Effector memory CD4-positive, alpha-beta T cell (primary cell): Measurements from ENCODE around the gene COL23A1.
"Not testable (repeated sequence)": the region's sequence is repeated elsewhere in the genome, so short reads cannot be mapped to it uniquely, and the experiment has no call there.

Source experiments
- DNase-seq, 3 donors: peaks; one replicate each; pipeline ENCODE4 v3.0.0-alpha.2; 2020
- H3K27ac ChIP-seq: 2 replicates; pipeline ENCODE4 v1.7.0; 2013; ENCODE audit warnings: mild to moderate bottlenecking, low read length, moderate library complexity; ENCODE audit not compliant: insufficient read depth, poor library complexity, severe bottlenecking
- H3K27me3 ChIP-seq: replicated peaks from 2 replicates; pipeline ENCODE4 v1.7.0; 2013; ENCODE audit warnings: mild to moderate bottlenecking, low read length; ENCODE audit not compliant: insufficient read depth, control insufficient read depth, poor library complexity, severe bottlenecking
- H3K36me3 ChIP-seq: 2 replicates; pipeline ENCODE4 v1.7.0; 2013; ENCODE audit warnings: mild to moderate bottlenecking, low read length, moderate library complexity; ENCODE audit not compliant: control insufficient read depth, insufficient read depth
- H3K4me1 ChIP-seq: 2 replicates; pipeline ENCODE4 v1.7.0; 2013; ENCODE audit warnings: low read length, mild to moderate bottlenecking; ENCODE audit not compliant: control insufficient read depth, insufficient read depth, poor library complexity, severe bottlenecking
- H3K4me3 ChIP-seq: 2 replicates; pipeline ENCODE4 v1.7.0; 2013; ENCODE audit warnings: low read length, low read depth, mild to moderate bottlenecking; ENCODE audit not compliant: insufficient read depth, poor library complexity, severe bottlenecking
- H3K9me3 ChIP-seq: 2 replicates; pipeline ENCODE4 v1.7.0; 2013; ENCODE audit warnings: mild to moderate bottlenecking, low read length, moderate library complexity; ENCODE audit not compliant: control insufficient read depth

Gene COL23A1

DNA sequence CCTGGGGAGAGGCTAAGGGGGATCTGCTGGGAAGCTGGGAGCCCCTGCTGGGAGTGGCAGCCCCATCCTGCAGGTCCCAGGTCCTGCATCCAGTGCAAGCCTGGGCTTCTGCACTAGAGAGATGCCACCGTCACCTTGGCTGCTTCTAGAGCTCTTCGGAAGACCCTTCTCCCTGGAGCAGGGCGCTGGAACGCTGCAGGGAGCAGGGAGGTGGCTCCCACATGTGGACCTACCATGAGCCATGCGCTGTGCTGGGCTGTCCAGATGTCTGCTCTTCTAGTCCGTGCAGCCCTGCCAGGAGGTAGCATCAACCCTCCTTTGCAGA lies 266.7 kb downstream of the COL23A1 start:
- no peak for DNase-seq
- no peaks in the 10 kb centered on the region for H3K27me3 ChIP-seq
- no peaks in the 10 kb centered on the region for H3K36me3 ChIP-seq
- H3K27ac ChIP-seq = no peak overlapping the region
- no peak overlapping the region for H3K4me3 ChIP-seq
- no peaks in the 10 kb centered on the region for H3K9me3 ChIP-seq
- H3K4me1 ChIP-seq = no peaks in the 10 kb centered on the region

DNA sequence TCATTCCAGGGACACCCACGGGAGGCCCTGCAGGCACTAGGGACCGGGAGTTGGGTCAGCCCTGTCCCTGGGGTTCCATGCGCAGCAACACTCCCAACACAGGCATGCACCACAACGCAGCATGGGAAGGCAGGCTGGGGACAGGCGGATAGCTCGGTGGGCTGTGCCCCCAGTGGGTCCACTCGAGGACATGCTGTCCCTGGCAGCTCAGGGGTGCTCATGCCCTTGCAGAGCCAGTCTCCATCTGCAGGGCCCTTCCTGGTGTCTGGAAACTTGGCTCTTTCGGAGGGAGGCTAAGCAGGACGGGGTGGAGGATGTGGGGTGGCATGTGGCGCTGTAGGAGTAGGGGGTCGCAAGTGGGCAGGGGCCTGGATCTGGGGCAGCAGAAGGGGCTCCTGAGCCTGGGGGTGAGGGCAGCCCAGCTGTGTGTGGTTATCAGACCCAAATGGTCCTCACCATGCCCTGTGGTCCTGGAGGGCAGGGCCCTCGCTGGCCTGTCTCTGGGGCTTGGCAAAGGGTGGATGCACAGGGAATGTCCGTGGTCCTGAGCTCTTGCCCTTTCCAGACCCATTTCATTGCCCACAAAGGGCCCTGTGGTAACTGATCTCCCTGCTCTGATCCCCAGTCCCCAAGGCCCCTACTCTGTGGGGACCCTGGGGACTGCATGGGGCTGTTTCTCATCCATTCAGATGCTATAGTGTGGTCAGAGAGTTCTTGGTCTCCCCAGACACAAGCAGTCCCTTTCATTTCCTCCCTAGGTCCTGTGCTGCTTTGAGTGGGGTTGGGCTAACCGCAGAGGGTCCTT lies 267.3 kb downstream of the COL23A1 start:
- Histone ChIP-seq H3K4me3 (no peak overlapping the region), H3K27me3 (no peaks in the 10 kb centered on the region), H3K27ac (no peak overlapping the region), H3K9me3 (peaks cover 2% of the 10 kb centered on the region), H3K36me3 (no peaks in the 10 kb centered on the region), H3K4me1 (no peaks in the 10 kb centered on the region)
- no peak for DNase-seq

DNA sequence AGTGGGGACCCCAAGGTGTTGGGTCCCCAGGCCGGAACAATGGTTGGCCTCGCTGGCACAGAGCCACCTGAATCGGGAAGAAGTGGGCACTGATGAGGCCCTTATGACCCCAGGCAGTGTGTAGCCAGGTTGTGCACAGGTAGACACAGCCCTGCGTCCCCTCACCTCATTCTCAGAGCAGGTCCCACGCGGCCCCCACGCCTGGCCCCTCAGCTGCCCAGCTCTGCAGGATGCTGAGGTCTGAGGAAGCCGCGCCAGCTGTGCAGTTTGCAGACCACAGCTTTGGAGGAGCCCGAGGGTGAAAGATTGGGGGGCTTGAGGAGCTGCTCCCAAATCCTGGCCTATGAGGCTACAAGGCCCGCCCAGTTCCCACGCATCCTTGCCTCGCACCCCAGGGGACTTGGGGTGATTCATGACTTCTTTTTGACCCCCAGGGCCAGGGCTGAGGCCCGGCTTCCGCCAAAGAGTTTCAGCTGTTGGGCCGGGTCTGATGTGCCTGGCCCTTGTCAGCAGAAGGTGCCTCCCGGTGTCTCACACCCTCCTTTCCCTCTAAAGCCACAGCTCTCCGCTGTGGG lies 269.8 kb downstream of the COL23A1 start:
- H3K4me1 ChIP-seq = no peaks in the 10 kb centered on the region
- H3K36me3 ChIP-seq = no peaks in the 10 kb centered on the region
- H3K27me3 ChIP-seq = no peaks in the 10 kb centered on the region
- no peak overlapping the region for H3K27ac ChIP-seq
- peaks cover 2% of the 10 kb centered on the region for H3K9me3 ChIP-seq
- no peak for DNase-seq
- no peak overlapping the region for H3K4me3 ChIP-seq

DNA sequence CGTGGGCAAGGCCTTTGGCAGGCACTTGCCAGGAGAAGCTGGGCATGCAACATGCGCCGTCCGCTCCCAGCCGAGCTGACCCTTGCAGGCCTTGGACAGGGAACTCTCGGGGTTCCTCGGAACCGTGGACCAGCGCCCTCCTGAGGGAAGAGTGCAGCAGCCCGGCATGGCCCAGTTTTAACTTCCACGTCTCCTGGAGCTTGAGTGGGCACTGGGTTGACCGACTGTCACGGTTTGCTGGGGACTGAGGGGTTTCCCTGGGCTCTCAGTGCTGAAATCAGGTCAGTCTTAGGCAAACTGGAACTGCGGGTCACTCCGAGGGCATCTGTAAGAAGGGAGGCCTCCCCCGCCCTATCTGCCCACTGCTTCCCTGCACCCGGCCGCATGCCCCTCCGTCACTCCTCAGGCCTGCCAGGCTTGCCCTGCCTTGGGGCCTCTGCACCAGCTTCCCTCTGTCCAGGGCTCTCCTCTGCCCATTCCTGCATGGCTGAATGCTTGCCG lies 270.6 kb downstream of the COL23A1 start:
- no peaks in the 10 kb centered on the region for H3K27me3 ChIP-seq
- H3K27ac ChIP-seq = no peak overlapping the region
- no peaks in the 10 kb centered on the region for H3K4me1 ChIP-seq
- no peaks in the 10 kb centered on the region for H3K36me3 ChIP-seq
- DNase-seq = no peak
- peaks cover 2% of the 10 kb centered on the region for H3K9me3 ChIP-seq
- no peak overlapping the region for H3K4me3 ChIP-seq

DNA sequence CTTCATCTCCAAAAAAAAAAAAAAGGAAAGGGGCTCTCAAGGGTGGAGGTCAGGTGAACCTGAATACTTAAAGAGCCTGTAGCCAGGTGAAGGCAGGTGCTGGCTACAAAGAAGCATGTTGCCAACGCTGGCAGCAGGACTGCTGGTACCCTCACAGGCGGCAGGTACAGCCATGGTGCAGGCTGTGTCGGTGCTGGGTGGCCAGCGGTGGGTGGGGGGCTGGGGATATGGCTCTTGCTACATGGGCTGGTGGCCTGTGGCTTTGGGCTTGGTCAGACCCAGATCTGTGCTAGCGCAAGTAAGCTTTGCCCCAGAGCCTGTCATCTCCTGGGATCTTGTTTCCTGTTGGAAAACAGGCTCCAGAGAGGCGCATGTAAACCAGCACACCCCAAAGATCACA lies 271.3 kb downstream of the COL23A1 start:
- H3K9me3 ChIP-seq = peaks cover 2% of the 10 kb centered on the region
- H3K36me3 ChIP-seq = no peaks in the 10 kb centered on the region
- no peaks in the 10 kb centered on the region for H3K27me3 ChIP-seq
- H3K4me3 ChIP-seq = no peak overlapping the region
- no peaks in the 10 kb centered on the region for H3K4me1 ChIP-seq
- H3K27ac ChIP-seq = no peak overlapping the region
- no peak for DNase-seq

DNA sequence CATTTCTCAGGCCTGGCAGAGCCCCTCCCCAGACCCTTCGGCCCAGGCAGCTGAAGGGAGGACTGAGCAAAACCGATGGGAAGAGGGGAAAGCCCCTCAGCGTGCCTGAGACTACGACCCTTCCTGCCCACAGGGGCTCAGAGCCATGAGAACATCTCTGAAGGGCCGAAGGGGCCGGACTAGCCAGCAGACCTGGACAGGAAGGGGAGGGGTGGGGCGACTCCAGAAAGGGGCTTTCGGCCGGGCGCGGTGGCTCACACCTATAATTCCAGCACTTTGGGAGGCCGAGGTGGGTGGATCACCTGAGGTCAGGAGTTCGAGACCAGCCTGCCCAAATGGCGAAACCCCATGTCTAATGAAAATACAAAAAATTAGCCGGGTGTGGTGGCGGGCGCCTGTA lies 271.8 kb downstream of the COL23A1 start:
- Histone ChIP-seq H3K9me3 (peaks cover 2% of the 10 kb centered on the region), H3K4me3 (no peak overlapping the region), H3K27me3 (no peaks in the 10 kb centered on the region), H3K36me3 (no peaks in the 10 kb centered on the region), H3K27ac (no peak overlapping the region), H3K4me1 (no peaks in the 10 kb centered on the region)
- no peak for DNase-seq

DNA sequence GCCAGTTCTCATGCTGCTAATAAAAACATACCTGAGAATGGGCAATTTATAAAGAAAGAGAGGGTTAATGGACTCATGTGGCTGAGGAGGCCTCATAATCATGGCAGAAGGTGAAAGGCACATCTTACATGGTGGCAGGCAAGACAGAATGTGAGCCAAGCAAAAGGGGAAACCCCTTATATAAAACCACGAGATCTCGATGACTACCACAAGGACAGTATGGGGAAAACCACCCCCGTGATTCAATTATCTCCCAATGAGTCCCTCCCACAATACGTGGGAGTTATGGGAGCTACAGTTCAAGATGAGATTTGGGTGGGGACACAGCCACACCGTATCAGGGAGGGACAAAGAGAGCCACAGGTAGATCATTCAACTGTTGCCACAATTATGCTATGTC lies 272.5 kb downstream of the COL23A1 start:
- DNase-seq, H3K4me3 ChIP-seq, H3K9me3 ChIP-seq, H3K4me1 ChIP-seq, H3K27ac ChIP-seq, H3K36me3 ChIP-seq, H3K27me3 ChIP-seq: not testable (repeated sequence)

DNA sequence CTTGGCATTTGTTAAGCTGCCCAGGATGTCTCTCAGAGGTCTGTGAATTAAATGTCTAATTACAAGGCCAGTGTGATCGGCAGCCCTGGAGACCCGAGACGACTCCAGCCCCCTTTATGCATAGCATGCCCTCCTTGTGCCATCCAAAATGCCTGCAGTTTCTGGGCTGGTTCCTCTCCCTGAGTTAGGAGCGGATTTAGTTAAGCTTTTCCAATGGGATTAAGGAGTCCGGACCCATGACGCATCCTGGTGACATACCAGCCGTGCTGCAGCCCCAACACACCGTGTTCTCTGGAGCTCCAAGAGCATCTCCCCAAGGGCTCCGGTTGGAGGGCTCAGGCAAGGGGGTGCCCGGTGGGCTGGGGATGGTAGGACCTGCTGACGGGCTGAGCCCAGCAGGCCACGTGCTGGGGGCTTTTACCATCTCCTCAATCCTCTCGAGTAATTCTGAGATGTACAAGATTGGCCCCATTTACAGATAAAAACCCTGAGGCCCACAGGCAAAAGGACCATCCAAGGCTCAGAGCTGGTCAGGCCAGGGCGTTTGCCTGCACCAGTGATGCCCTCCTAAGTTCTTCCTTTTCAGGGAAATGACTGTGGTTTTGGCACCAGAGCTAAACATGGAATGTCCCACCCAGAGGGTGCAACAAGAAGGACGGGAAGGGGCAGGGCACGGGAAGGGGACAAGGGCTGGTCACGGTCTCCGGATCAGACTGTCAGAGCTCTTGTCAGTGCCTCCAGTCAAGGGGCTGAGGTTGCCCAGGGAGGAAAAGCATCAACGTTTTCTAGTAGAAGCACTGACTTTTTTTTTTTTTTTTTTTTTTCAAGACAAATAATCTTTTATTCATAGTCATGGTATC lies 275.0 kb downstream of the COL23A1 start:
- Histone ChIP-seq H3K9me3 (peaks cover 2% of the 10 kb centered on the region), H3K27ac (no peak overlapping the region), H3K27me3 (no peaks in the 10 kb centered on the region), H3K4me3 (no peak overlapping the region), H3K36me3 (no peaks in the 10 kb centered on the region), H3K4me1 (no peaks in the 10 kb centered on the region)
- no peak for DNase-seq

DNA sequence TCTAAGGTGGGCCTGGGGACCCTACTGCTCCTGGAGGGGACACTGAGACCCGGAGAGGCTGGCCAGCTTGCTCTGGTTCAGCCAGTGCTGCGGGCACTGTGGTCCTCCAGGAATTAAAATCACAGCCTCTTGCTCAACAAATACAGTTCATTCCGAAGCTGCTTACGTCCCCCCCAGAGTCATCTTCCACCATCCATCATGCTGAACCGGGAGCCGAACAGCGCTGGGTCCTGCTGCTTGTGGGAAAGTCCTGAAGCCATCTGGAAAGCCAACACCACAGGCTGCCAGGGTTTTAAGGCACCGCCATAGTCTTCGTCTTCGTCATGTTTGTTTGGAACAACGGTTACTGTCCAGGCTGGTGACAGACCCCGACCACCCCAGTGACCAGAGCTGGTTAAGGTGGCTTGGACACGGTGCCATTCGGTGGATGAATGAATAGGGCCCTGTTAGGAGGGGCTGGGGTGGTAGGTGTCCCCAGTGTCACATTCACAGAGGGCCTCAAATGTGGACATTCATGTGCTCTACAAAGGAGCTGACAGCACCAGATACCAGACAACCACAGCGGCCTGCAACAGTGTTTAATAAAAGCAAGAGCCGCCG lies 276.0 kb downstream of the COL23A1 start:
- Histone ChIP-seq H3K36me3 (no peaks in the 10 kb centered on the region), H3K27me3 (no peaks in the 10 kb centered on the region), H3K4me3 (no peak overlapping the region), H3K9me3 (peaks cover 2% of the 10 kb centered on the region), H3K27ac (no peak overlapping the region), H3K4me1 (no peaks in the 10 kb centered on the region)
- no peak for DNase-seq
